Right lung (tissue), 10 donors: ENCODE results near the gene FAM25A. TPM values are rescaled to one million over a fixed set of nuclear protein-coding genes. Genes with fewer than 3 reads are reported as not detected.
"Not testable (repeated sequence)": the region's sequence is repeated elsewhere in the genome, so short reads cannot be mapped to it uniquely, and the experiment has no call there.

Experiments
- DNase-seq, 2 donors: peaks; one replicate each; pipeline ENCODE4 v3.0.0-alpha.2; 2013
- long read RNA-seq, 8 donors: transcript quantifications; one replicate each; lab custom pipeline, GENCODE V29; 2026
- polyA plus RNA-seq, 5 donors: library from polyadenylated mRNA; unstranded; fragments of 120-200 nt; gene quantifications; one replicate each; pipeline versions ENCODE4 v1.2.1 to v1.2.3, GENCODE V29; 2013; ENCODE audit warnings: inconsistent platforms in 1 of 5, low replicate concordance in 1 of 5; ENCODE audit not compliant: insufficient read length in 5 of 5, insufficient read depth in 1 of 5

The FAM25A gene
- polyA plus RNA-seq, result not detected
- long read RNA-seq, donor 1, result 0 reads
- long read RNA-seq, donor 2, result 0 reads
- long read RNA-seq, donor 3, result 0 reads
- long read RNA-seq, donor 4, result 0 reads
- long read RNA-seq, donor 5, result 0 reads
- long read RNA-seq, donor 6, result 0 reads
- long read RNA-seq, donor 7, result 0 reads
- long read RNA-seq, donor 8, result 0 reads

GRCh38 chr10:87020056-87020455 is at the start of gene FAM25A:
TSS of gene FAM25A (plus strand) at chr10:87020294. CDS start at chr10:87020325, 31 bp downstream.
- not testable (repeated sequence) for DNase-seq

DNA sequence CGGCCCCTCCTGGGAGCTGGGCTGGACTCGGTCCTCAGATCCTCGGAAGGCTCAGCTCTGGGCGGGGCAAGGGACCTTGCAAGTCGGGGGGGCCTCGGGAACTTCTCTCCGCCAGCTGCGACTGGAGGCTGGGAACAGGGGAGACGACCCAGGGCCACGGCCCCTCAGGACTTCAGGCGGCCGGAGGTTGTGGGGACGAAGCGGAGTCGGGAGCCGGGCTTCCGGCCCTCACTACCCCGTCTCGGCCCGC is 49.2 kb upstream of the FAM25A start:
- DNase-seq, result no peak

- peak; percentile 90 to 92 for DNase-seq
These were observed 48.7 kb upstream of the FAM25A start for GRCh38 chr10:86971232-86971991.

DNA sequence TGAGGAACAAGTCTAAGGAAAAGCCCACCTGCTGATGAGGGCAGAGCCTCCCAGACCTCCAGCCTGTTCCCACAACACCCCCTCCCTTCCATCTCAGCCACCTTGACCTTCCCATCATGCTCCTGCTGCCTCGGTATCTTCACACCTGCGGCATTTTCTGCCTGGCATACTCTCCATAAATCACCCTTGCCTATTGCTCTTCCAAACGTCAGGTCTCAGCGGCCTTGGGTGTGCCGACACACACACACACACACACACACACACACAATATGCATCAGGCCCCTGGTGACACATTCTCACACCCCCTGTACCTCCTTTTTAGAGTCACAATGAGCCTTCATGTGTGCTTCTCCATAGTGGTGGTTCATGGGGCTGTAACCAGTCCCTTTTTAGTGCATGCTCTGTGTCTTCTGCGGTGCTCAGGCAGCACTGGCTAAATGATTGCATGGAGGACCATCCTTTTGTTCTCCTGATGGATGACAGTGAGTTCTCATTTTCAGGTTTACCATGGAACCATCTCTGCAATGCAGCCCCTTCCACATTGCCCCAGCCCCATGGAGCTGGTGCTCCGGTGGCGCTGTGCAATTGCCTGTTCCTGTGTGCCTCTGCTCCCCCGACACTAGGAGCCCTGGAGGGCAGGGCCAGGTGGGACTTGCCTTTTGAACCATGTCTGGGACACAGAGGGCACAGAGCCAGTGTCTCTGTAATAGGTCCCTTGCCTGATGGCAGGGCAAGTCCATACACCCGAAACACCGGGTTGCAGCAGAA is 47.3 kb upstream of the FAM25A start:
- DNase-seq, result no peak

DNA sequence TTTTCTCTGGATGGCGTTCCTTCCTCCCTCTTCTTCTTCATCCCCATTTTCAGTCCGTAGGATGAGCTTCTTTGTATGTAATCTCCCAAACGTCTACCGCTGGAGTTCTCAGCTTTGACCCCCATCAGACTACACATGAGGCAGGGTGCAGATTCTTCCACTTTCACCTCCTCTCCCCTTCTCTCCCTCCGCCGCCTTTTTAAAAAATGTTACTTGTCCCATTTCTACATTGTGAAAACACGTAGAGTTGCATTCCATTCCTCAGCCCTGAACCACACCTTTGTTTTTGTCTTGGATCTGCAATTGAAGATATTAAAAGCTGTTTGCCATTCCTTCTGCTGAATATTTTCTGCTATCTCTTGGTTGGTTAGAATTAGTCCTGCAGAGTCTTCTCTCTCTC is 45.6 kb upstream of the FAM25A start:
- no peak for DNase-seq

GRCh38 chr10:86976362-86977056 is 43.6 kb upstream of the FAM25A start:
- no peak for DNase-seq

- DNase-seq, result not testable (repeated sequence)
These were observed 41.6 kb upstream of the FAM25A start for GRCh38 chr10:86978457-86978856.

- no peak for DNase-seq
These were observed 40.7 kb upstream of the FAM25A start for GRCh38 chr10:86979296-86979818.

DNA sequence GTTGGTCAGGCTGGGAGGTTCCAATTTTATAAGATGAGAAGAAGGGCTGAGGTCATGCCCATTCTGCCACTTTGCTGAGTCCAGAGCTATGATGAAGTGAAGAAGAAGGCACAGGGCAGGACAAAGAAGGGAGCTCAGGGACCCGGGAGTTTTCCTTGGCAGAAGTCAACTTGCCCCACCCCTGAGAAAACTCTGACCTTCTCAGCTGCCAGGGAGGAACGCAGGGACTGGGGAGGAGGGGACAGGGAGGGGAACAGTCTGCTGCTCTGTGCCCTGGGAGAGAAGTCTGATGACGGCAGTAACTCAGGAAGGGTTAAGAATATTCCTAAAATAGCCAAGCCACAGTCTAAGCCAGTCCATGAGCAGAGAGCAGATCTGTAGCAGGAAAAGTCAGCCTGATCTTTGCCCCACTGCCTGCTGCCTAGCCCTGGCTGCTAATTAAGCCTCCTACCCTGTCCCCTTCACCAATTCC is 40.1 kb upstream of the FAM25A start:
- DNase-seq, result no peak

- not testable (repeated sequence) for DNase-seq
These were observed 39.1 kb upstream of the FAM25A start for GRCh38 chr10:86981020-86981419.

GRCh38 chr10:86981716-86982115 is 38.4 kb upstream of the FAM25A start:
- DNase-seq, result no peak

GRCh38 chr10:86984498-86984897 is 35.6 kb upstream of the FAM25A start:
- DNase-seq, result not testable (repeated sequence)

DNA sequence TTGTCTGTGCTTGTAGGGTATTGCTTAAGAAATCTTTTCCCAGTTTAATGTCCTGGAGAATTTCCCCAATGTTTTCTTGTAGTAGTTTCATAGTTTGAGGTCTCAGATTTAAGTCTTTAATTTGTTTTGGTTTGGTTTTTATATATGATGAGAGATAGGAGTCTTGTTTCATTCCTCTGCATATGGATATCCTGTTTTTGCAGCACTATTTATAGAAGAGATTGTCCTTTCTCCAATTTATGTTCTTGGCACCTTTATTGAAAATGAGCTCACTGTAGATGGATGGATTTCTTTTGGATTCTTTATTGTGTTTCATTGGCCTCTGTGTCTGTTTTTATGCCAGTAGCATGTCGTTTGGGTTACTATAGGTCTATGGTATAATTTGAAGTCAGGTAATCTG is 31.6 kb upstream of the FAM25A start:
- no peak for DNase-seq

DNA sequence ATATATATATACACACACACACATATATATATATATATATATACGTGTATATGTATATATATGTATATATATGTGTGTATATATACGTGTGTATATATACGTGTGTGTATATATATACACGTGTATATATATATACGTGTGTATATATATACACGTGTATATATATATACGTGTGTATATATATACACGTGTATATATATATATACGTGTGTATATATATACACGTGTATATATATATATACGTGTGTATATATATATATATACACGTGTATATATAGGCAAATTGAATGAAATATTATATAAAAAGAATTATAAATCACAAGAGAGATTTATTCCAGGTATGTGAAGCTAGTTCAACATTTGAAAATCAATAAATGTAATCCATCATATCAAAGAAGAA is 28.7 kb upstream of the FAM25A start:
- not testable (repeated sequence) for DNase-seq

DNA sequence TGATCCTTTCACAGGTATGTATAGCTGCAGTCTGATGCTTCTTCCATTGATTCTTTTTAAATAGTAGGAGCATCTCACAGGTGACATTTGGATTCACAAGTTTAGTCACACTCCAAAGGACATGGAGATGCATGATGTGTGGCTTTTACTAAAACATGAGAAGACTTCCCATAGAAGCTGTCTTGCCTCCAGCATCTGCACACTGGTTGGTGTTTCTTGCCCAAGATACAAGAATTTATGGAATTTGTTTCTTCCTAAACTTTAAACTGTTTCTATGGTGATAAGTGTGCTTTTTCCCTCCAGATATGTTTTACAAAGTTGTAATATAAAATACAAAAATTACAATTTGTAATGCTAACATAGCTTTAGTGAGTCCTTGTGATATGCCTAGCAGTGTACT is 27.6 kb upstream of the FAM25A start:
- no peak for DNase-seq

- no peak for DNase-seq
These were observed 27.2 kb upstream of the FAM25A start for GRCh38 chr10:86992929-86993328.

DNA sequence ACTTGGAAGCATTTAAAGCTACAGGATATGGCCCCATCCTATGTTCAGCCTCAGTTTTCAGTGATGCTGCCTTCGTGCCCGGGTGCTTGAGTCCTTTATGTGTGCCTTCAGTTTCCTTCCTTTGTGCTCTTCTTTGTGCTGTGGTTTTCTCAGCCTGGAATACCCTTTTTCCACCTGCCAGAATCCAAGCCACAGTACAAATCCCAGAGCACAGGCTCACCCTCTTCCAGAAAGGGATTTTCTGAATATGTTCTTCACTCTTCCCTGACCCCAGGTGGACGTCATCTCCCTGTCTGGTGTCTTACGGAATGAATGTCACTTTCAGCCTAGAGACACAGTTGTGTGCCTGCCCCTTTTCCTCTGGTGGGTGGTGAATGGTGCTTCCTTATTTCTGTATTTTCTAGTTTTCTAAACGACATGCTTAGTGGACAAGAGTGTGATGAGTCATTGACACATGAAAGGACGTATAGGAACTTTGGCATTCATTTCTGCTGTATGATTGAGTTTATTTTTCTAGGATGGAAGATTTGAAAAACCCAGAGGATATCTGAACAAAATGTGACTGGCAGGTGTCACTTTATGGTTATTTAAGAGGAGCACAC is 20.2 kb upstream of the FAM25A start:
- not testable (repeated sequence) for DNase-seq

DNA sequence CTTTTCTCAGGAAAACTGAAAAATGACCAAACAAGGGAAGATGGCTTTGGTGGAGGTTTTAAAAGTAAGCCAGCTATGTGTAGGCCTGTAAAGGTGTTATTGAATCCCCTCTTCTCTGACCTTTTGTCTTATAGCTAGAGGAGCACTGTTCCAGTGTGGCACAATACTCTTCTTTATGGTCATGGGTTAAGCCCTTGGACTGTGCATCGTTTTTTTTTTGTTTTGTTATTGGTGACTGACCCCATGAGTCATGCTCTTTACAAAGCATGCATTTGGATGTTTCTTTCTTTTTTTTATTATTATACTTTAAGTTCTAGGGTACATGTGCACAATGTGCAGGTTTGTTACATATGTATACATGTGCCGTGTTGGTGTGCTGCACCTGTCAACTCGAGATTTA is 19.6 kb upstream of the FAM25A start:
- DNase-seq, result no peak

- not testable (repeated sequence) for DNase-seq
These were observed 13.0 kb upstream of the FAM25A start for GRCh38 chr10:87007124-87007523.

DNA sequence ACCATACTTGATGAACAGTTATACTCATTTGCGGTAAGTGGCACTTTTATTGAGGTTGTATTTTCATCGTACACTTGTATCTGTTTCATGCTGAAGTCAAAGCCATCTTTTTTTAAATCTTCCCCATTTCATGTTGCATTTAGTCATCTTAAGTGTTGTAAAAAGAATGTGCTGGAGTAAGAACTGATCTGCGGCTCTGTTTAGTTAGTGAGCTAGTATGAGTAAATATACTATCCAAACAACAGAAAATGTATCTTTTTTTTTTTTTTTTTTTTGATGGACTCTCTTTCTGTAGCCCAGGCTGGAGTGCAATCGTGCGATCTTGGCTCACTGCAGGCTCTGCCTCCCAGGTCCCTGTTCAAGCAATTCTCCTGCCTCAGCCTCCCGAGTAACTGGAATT is 12.4 kb upstream of the FAM25A start:
- DNase-seq, result not testable (repeated sequence)

GRCh38 chr10:87008303-87008702 is 11.8 kb upstream of the FAM25A start:
- not testable (repeated sequence) for DNase-seq
